PC-9 (cell line): ENCODE data around the gene FBN3.

Source experiments
- CTCF ChIP-seq: fragments of 200-600 bp; sonication (generic); conservative IDR thresholded peaks from 2 replicates; pipeline ENCODE4 v1.6.1; 2017; ENCODE audit warnings: mixed run types, antibody characterized with exemption, mild to moderate bottlenecking, moderate library complexity
- EZH2 ChIP-seq: fragments of 200-600 bp; sonication (generic); IDR thresholded peaks from 2 replicates; pipeline ENCODE4 v1.8.0; 2017; ENCODE audit warnings: antibody characterized with exemption, low read depth

DNA sequence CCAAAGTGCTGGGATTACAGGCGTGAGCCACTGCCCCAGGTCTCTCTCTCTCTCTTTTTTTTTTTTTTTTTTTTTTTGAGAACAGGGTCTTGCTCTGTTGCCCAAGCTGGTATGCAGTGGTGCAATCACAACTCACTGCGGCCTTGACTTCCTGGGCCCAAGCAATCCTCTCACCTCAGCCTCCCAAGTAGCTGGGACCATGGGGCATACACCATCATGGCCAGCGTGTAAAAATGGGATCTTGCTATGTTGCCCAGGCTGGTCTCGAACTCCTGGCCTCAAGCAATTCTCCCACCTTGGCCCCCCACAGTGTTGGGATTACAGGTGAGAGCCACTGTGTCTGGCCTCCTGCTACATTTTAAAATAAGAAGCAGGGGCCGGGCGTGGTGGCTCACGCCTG lies 19.1 kb upstream of the FBN3 start:
- no peak for TF ChIP-seq CTCF
- TF ChIP-seq EZH2: no peak
